ENCODE data around the gene EXT2.

The EXT2 gene

DNA sequence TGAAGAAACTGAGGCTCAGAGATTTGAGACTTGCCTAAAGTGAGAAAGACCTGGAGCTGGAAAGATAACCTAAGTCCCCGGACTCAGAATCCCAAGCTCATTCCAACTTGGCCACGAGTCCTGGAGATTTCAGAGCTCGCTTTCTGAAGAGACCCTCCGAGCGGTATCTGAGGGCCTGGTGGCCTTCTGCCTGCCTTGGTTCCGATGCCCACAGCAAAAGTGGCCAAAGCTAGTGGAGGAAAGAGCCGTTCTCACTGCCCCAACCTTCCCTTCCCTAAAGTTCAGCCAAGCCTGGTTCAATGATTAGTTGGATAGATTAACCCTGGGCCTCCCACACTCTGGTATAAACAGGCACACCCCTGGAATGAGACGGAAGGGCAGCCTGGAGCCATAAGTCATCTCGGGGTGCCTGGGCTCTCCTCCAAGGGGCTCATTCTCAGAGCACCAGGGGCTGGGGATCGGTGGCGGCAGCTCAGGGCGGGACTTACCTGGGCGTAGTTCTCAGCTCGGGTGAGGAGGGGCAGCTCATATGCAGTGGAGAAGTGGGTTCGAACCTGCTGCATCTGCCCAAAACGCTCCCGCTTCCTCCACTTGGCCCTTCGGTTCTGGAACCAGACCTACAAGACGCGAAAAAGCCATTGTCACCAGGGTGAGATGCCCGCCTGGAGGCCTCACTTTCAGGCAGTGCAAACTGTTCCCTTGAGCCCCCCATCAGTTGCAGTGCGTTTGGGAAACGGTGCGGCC lies 171.7 kb downstream of the EXT2 start:
- DNase-seq (ENCODE audit: low read depth) = no peak

GRCh38 chr11:44267750-44268613 lies 172.5 kb downstream of the EXT2 start:
- no peak for DNase-seq (ENCODE audit: low read depth)

- DNase-seq (ENCODE audit: low read depth) = no peak
Observed at GRCh38 chr11:44268614-44269080, 173.2 kb downstream of the EXT2 start.

DNA sequence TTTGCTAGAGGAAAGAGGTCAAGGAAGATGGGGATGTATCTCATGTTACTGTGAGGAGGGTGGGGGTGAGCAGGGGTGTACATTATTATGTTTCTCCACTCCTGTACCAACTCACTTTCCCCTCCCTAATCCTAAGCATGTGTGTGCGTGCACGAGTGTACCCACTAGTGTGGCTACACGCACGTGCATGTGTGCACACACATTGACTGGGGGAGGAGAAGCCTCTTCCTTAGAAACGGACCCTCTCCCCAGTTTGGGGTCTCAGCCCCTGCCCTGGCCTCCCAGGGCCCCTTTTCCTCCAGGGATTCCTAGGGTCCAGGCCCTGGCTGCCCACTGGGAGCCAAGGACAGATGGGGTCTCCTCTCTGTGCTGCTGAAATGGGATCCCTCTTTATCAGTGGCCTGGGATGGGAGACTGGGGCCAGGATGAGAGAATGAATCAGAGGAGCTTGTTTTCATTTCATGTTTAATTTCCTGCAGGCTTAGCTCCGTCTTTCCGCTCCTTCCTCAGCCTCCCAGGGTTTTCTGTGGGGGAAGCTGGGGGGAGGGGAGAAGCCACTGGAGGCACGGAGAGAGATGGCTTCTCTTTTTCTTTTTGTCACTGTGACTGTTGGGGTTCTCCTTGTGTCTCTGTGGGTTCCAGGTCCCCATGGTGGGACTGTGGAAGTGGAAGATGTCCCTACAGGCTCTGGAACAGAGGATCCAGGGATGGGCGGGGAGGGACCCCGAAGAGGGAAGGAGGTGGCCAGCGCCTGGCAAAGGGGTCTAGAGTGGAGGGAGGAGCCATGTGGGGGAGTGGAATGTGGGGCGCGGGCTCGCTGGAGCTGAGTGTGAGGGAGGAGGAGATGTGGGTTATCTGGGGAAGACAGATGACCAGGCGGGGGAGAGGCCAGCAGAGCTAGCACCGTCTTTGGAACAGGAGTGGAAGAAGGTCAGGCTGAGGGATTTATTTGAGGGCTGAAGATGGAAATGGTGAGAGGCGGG lies 174.2 kb downstream of the EXT2 start:
- no peak for DNase-seq (ENCODE audit: low read depth)

DNA sequence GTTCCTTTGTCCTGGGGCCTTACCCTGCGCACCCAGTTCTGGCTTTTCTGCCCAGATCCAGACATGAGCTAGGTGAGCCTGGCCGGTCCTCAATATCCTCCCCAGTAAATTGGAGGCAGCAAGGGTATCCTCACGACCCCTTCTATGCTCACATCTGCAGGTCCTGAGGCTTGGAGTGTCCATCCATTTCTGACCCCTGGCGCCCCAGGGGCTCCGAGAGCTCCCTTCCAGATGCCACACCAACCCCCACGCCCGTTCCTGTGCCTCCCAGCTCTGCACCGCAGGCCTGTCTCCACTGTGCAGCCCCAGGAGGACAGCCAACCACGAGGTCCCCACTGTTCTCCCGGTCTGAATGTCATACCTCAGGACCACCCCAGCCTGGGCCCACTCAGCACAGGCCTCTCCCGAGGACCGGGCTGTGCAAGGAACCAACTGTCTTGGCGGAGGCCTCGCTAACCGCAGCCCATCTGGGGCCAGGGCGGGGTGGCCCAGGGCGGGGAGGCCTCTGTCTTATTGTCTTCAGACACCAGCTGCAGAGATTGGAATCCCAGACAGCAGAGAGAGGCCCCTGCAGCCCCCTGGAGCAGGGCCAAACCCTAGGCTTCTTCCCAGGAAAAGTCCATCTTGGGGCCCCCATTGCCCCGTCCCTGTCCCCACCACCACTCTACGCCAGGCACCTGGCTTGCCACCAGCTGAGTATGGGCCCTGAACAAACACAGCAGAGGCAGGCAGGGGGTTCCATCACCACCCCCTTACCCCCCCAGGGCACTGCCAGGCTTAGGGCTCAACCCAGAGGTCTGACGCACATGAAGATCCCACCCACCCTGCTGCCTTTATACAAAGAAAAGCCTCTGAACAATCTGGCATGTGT lies 175.2 kb downstream of the EXT2 start:
- DNase-seq (ENCODE audit: low read depth) = no peak

- no peak for DNase-seq (ENCODE audit: low read depth)
Observed at GRCh38 chr11:44271286-44271685, 175.8 kb downstream of the EXT2 start.

DNA sequence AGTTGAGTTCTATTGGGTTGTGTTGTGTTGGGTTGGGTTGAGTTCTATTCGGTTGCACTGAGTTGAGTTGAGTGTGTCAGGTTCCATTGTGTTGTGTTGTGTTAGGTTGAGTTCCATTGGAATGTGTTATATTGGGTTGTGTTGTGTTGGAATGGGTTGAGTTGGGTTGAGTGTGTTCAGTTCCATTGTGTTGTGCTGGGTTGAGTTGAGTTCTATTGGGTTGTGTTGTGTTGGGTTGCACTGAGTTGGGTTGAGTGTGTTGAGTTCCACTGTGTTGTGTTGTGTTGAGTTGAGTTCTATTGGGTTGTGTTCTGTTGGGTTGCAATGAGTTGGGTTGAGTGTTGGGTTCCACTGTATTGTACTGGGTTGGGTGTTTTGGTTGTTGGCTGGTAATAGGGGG lies 178.9 kb downstream of the EXT2 start:
- DNase-seq (ENCODE audit: low read depth) = no peak

DNA sequence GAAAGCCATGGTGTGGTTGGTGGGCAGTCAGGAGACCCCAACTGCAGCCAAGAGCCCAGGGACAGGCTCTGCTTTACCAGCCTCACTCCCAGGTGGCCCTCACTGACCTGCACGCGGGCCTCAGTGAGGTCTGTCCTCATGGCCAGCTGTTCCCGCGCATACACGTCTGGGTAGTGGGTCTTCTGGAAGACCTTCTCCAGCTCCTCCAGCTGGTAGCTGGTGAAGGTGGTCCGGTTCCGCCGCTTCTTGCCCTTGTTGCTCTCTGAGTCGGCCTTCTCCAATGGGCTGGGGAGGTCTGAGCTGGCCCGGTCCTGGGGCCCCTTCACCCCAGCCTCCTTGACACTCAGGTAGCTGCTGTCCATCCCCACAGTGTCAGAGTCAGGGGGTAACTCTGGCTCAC lies 179.8 kb downstream of the EXT2 start:
- DNase-seq (ENCODE audit: low read depth) = no peak

- DNase-seq (ENCODE audit: low read depth) = no peak
Observed at GRCh38 chr11:44275961-44276550, 180.6 kb downstream of the EXT2 start.

DNA sequence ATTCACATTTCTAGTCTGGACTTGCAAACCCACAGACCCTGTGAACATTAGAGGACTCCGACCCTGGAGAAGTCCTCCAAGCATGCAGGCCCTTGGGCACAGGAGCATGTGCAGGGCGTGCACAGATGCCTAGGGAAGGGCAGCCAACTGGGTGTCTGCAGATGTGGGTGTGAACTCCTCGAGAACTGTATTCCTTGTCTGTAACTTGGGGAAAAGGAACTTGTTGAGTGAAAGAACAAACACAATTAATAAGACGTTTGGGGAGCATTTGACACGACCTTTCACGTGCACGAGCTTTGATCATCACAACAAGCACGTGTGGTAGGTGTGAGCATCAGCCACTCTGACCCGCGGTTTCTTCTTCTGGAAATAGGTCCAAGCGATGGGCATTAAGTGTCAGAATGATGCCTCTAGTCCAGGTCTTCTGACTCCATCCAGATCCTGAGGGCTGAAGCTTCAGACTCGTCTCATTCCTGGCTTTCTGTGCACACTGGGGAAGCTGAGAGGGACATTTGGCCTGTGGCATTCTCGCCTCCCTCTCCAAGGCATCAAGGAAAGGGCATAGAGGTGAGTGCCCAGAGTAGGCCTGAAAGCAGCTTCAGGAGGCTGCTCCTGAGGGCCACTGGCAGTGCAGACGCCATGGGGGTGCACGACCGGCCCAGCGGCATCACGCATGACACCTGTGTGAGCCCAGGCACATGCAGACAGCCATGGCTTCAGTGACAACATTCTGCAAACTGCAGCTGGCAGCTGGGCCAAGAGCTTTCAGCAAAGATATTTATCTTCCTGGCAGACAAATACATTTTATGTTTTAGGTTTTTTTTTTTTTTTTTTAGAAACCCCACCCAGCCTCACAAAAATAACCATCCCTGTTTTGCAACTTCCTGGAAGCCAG lies 182.0 kb downstream of the EXT2 start:
- no peak for DNase-seq (ENCODE audit: low read depth)

DNA sequence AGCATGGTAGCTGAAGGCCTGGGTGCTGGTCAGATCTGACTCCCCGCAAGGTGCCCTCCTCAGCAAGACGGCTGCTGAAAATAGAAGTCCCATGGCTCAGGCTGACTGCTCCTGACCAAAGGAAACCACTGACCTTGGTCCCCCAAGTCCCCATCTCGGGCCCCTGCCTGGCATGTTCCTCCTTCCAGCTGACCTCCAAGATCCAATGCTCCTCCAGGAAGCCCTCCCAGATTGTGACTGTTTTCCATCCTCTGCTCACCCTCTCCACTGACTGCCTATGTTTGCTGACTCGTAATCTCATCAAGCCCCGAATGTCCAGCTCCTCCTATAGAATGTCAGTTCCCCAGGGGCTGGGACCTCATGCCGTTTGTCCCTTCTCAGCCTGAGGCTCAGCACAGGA lies 184.0 kb downstream of the EXT2 start:
- no peak for DNase-seq (ENCODE audit: low read depth)

GRCh38 chr11:44280257-44280656 lies 184.8 kb downstream of the EXT2 start:
- DNase-seq (ENCODE audit: low read depth) = no peak

- no peak for DNase-seq (ENCODE audit: low read depth)
Observed at GRCh38 chr11:44281151-44281550, 185.7 kb downstream of the EXT2 start.

DNA sequence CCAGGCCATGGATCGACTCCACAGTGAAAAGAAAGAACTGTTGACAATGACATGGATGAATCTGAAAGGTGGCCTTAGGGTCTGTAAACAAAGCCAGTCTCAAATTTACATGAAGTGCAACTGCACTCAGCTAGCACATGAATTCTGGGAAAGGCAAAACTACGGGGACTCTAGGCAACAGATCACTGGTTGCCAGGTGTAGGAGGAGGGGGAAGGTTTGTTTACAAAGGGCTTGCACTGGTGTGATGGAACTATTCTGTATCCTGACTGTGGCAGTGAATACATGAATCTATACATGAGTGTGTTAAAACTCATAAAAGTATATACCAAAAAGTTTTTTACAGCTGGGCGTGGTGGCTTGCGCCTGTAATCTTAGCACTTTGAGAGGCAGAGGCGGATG lies 187.1 kb downstream of the EXT2 start:
- DNase-seq (ENCODE audit: low read depth) = no peak

DNA sequence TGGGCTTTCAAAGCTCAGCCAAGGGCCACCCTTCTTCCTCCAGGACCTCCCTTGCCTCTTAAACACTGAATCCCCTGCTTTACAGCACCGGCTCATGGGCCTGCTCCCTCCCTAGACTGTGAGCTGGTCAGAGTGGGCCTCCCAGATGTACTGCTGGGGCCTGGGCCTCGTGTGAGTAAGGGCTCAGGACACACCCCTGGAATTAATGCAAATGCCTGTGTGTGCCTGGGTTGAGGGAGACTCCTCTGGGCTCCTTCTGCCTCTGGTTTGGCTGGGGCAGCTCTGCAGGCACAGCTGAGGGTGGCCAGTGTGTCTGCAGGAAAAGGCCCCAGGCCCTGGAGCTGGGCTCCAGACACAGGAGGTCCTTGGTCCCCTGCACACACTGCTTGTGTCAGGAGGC lies 190.3 kb downstream of the EXT2 start:
- DNase-seq (ENCODE audit: low read depth) = no peak

GRCh38 chr11:44286268-44286880 lies 190.9 kb downstream of the EXT2 start:
- peak; percentile 21 for DNase-seq (ENCODE audit: low read depth)

- DNase-seq (ENCODE audit: low read depth) = no peak
Observed at GRCh38 chr11:44286911-44287310, 191.4 kb downstream of the EXT2 start.

- no peak for DNase-seq (ENCODE audit: low read depth)
Observed at GRCh38 chr11:44288133-44288526, 192.7 kb downstream of the EXT2 start.

GRCh38 chr11:44290208-44290607 lies 194.7 kb downstream of the EXT2 start:
- no peak for DNase-seq (ENCODE audit: low read depth)

Measured in stimulated activated CD8-positive, alpha-beta memory T cell treated with anti-CD3 and anti-CD28 coated beads, Interleukin-7, amount 100 ng/mL, for 24 hours (primary cell).